HEK293 (cell line): ENCODE results near the gene TNIP1.

Experiments used
- CTCF ChIA-PET: fragments of 350-600 bp; formaldehyde crosslinking; extraction: SDS; loops from one replicate; lab custom pipeline; 2021; ENCODE audit warnings: antibody characterized with exemption; lab: Yijun Ruan, JAX
- POLR2A ChIA-PET: fragments of 300-600 bp; formaldehyde crosslinking; extraction: SDS; loops from one replicate; lab custom pipeline; 2020; ENCODE audit warnings: antibody characterized with exemption, inconsistent platforms; lab: Yijun Ruan, JAX
- H3K27ac ChIP-seq: fragments of 200-500 bp; sonication (Bioruptor generic); 2 replicates; pipeline ENCODE4 v1.5.1; 2014; ENCODE audit warnings: low read depth, low read length, control low read depth, inconsistent platforms; ENCODE audit errors: extremely low read depth
- H3K36me3 ChIP-seq, 2 experiments: fragments of 200-500 bp in 1 of 2; sonication (Bioruptor generic) in 1 of 2; 1 replicate in 1 of 2; 2 replicates in 1 of 2; pipeline ENCODE4 v1.5.1; 2014 to 2017; ENCODE audit warnings: inconsistent platforms in 2 of 2, low read length in 2 of 2; ENCODE audit not compliant: control insufficient read depth in 2 of 2, insufficient read depth in 1 of 2
- H3K4me1 ChIP-seq: fragments of 200-500 bp; sonication (Bioruptor generic); 2 replicates; pipeline ENCODE4 v1.5.1; 2014; ENCODE audit warnings: mild to moderate bottlenecking, low read length, inconsistent platforms; ENCODE audit not compliant: control insufficient read depth, insufficient read depth
- H3K4me3 ChIP-seq: 2 replicates; pipeline ENCODE4 v1.5.1; 2011; ENCODE audit warnings: low read depth, mild to moderate bottlenecking, control low read depth, low read length, moderate library complexity
- H3K9me3 ChIP-seq: fragments of 200-500 bp; sonication (Bioruptor generic); 2 replicates; pipeline ENCODE4 v1.5.1; 2014; ENCODE audit warnings: low read depth, low read length, inconsistent platforms; ENCODE audit not compliant: control insufficient read depth, insufficient read depth
- BCL11B ChIP-seq: fragments of 450-650 bp; formaldehyde crosslinking; IDR thresholded peaks from 2 replicates; pipeline ENCODE4 v1.5.1; 2016; ENCODE audit warnings: low read depth, missing biosample characterization, missing genetic modification characterization
- GLI4 ChIP-seq: fragments of 450-650 bp; formaldehyde crosslinking; IDR thresholded peaks from 2 replicates; pipeline ENCODE4 v1.5.1; 2016; ENCODE audit warnings: missing biosample characterization, missing genetic modification characterization
- HOXA7 ChIP-seq: sonication (generic); formaldehyde crosslinking; IDR thresholded peaks from 2 replicates; pipeline ENCODE4 v1.8.1; 2022; ENCODE audit warnings: missing genetic modification reagents, borderline replicate concordance
- HOXD13 ChIP-seq: sonication (generic); formaldehyde crosslinking; IDR thresholded peaks from 2 replicates; pipeline ENCODE4 v1.8.0; 2022; ENCODE audit warnings: missing genetic modification reagents, borderline replicate concordance
- PRDM10 ChIP-seq: fragments of 450-650 bp; formaldehyde crosslinking; IDR thresholded peaks from 2 replicates; pipeline ENCODE4 v1.5.1; 2016; ENCODE audit warnings: missing biosample characterization, missing genetic modification characterization
- PRDM2 ChIP-seq: fragments of 450-650 bp; formaldehyde crosslinking; IDR thresholded peaks from 2 replicates; pipeline ENCODE4 v1.5.1; 2016; ENCODE audit warnings: missing biosample characterization, missing genetic modification characterization, borderline replicate concordance
- SP3 ChIP-seq: fragments of 450-650 bp; formaldehyde crosslinking; IDR thresholded peaks from 2 replicates; pipeline ENCODE4 v1.5.1; 2016; ENCODE audit warnings: missing biosample characterization, missing genetic modification characterization
- ZFP37 ChIP-seq: fragments of 450-650 bp; formaldehyde crosslinking; IDR thresholded peaks from 2 replicates; pipeline ENCODE4 v1.5.1; 2016; ENCODE audit warnings: missing biosample characterization, missing genetic modification characterization
- ZNF121 ChIP-seq: fragments of 450-650 bp; formaldehyde crosslinking; IDR thresholded peaks from 2 replicates; pipeline ENCODE4 v1.5.1; 2016; ENCODE audit warnings: missing biosample characterization, missing genetic modification characterization
- ZNF223 ChIP-seq: fragments of 450-650 bp; formaldehyde crosslinking; IDR thresholded peaks from 2 replicates; pipeline ENCODE4 v1.5.1; 2016; ENCODE audit warnings: missing biosample characterization, missing genetic modification characterization
- ZNF266 ChIP-seq: fragments of 450-650 bp; formaldehyde crosslinking; IDR thresholded peaks from 2 replicates; pipeline ENCODE4 v1.5.1; 2016; ENCODE audit warnings: missing biosample characterization, missing genetic modification characterization, low read depth
- ZNF274 ChIP-seq, 2 experiments: fragments of 200-500 bp in 1 of 2; fragments of 450-650 bp in 1 of 2; sonication (Bioruptor generic) in 1 of 2; formaldehyde crosslinking in 1 of 2; IDR thresholded peaks; 2 replicates each; pipeline versions ENCODE4 v1.5.1 to v1.6.1; 2014 to 2016; ENCODE audit warnings: borderline replicate concordance in 1 of 2, inconsistent platforms in 1 of 2, low read length in 1 of 2, missing biosample characterization in 1 of 2, missing genetic modification characterization in 1 of 2
- ZNF558 ChIP-seq: fragments of 450-650 bp; formaldehyde crosslinking; IDR thresholded peaks from 2 replicates; pipeline ENCODE4 v1.5.1; 2016; ENCODE audit warnings: missing biosample characterization, missing genetic modification characterization
- ZNF624 ChIP-seq: fragments of 450-650 bp; formaldehyde crosslinking; IDR thresholded peaks from 2 replicates; pipeline ENCODE4 v1.5.1; 2017; ENCODE audit warnings: missing biosample characterization, missing genetic modification characterization
- ZNF837 ChIP-seq: fragments of 450-650 bp; formaldehyde crosslinking; IDR thresholded peaks from 2 replicates; pipeline ENCODE4 v1.5.1; 2016; ENCODE audit warnings: missing biosample characterization, missing genetic modification characterization
- TF ChIP-seq, protein P1 (sequence below): fragments of 450-650 bp; formaldehyde crosslinking; conservative IDR thresholded peaks from 2 replicates; pipeline ENCODE4 v1.5.1; 2016; ENCODE audit warnings: low read depth, missing biosample characterization, missing genetic modification characterization
- TF ChIP-seq, protein P2 (sequence below): fragments of 450-650 bp; formaldehyde crosslinking; IDR thresholded peaks from 2 replicates; pipeline ENCODE4 v1.5.1; 2016; ENCODE audit warnings: missing biosample characterization, missing genetic modification characterization, low read depth

The TNIP1 gene

DNA sequence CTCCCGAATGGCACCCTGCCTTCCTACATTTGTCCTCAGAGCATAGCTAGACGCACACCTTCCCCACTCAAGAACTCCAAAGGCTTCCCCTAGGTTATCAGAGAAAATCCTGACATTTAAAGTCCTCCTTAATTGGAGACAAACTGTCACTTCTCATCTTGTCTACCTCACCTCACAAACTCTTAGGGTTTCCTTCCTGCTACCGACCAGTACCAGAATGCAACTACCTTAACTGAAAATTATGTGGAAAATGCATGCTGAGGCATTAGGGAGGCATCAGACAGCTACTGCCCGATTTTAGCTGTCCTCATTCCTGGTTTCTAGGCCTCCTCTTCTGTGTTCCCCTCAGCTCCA is 17.9 kb upstream of the TNIP1 start:
- H3K9me3 ChIP-seq: no peaks in the 10 kb centered on the region
- POLR2A ChIA-PET: no interaction called here
- no peak overlapping the region for H3K27ac ChIP-seq
- CTCF ChIA-PET: interaction anchor here (2.2 to 2.5 kb wide), 2 partner anchors 17 to 47 kb away, joined by 7 to 19 read pairs; no protein-coding TSS in a partner anchor
- no peaks in the 10 kb centered on the region for H3K4me1 ChIP-seq
- TF ChIP-seq PRDM10 (no peak), ZNF223 (tag by site-specific recombination) (no peak), HOXD13 (CRISPR knock-in tag) (no peak), SP3 (tag by site-specific recombination) (no peak), ZNF837 (no peak), ZFP37 (tag by site-specific recombination) (no peak), ZNF558 (tag by site-specific recombination) (no peak), ZNF624 (tag by site-specific recombination) (no peak), ZNF121 (tag by site-specific recombination) (no peak)
- TF ChIP-seq, protein P1, sequence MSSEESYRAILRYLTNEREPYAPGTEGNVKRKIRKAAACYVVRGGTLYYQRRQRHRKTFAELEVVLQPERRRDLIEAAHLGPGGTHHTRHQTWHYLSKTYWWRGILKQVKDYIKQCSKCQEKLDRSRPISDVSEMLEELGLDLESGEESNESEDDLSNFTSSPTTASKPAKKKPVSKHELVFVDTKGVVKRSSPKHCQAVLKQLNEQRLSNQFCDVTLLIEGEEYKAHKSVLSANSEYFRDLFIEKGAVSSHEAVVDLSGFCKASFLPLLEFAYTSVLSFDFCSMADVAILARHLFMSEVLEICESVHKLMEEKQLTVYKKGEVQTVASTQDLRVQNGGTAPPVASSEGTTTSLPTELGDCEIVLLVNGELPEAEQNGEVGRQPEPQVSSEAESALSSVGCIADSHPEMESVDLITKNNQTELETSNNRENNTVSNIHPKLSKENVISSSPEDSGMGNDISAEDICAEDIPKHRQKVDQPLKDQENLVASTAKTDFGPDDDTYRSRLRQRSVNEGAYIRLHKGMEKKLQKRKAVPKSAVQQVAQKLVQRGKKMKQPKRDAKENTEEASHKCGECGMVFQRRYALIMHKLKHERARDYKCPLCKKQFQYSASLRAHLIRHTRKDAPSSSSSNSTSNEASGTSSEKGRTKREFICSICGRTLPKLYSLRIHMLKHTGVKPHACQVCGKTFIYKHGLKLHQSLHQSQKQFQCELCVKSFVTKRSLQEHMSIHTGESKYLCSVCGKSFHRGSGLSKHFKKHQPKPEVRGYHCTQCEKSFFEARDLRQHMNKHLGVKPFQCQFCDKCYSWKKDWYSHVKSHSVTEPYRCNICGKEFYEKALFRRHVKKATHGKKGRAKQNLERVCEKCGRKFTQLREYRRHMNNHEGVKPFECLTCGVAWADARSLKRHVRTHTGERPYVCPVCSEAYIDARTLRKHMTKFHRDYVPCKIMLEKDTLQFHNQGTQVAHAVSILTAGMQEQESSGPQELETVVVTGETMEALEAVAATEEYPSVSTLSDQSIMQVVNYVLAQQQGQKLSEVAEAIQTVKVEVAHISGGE (tag by site-specific recombination): no peak
- no peak overlapping the region for H3K4me3 ChIP-seq
- peaks cover 0 to 31% of the 10 kb centered on the region in 2 experiments; a peak in 2 of 3 replicates for H3K36me3 ChIP-seq

DNA sequence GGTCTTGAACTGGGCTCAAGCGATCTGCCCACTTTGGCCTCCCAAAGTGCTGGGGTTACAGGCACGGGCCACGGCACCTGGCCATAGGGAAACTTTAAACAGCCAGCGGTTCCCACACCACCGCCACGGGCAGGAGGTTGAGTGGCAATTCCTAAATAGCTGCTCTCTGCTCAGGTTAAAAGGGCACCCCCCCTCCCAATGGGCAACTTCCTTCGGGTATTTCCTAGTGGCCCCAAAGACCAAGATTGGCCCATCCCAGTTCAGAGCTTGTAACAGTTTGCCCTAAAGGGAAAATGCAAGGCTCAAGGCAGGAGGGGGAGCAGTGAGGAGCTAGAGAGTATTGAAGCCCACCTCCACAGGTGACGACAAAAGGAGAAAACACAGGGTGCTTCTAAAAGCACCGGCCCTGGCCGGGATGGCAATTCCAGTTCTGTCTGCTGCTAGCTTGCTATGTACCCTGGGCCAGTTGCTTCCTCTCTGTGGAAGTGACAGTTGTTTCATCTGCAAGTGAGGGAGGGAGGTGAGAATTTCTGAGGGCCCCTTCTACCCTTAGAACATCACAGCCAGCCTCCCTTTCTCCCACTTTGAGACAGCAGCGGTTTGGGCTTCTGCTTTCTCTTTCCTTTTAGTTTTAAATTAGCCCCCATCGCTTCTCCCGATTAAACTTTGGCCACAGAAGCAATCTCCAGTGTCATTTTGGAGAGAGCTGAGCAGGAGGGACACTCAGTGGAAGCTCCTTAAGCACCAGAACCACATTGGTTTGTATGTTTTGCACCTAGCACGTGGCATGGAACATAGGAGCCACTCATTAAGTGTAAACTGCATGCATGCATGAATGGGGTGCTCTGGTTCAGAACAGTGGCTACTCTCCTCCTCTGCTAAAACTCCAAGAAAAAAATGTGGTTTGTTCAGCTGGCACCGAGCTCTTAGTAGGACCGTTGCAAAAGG is 17.3 kb upstream of the TNIP1 start:
- Histone ChIP-seq H3K27ac (no peak overlapping the region), H3K36me3 (peaks cover 0 to 26% of the 10 kb centered on the region in 2 experiments; a peak in 2 of 3 replicates), H3K4me1 (no peaks in the 10 kb centered on the region), H3K9me3 (no peaks in the 10 kb centered on the region), H3K4me3 (no peak overlapping the region)
- ChIA-PET POLR2A (no interaction called here), CTCF (interaction anchor here (2.2 to 2.5 kb wide), 2 partner anchors 17 to 46 kb away, joined by 7 to 19 read pairs; no protein-coding TSS in a partner anchor)
- TF ChIP-seq ZNF266 (no peak), GLI4 (tag by site-specific recombination) (no peak), BCL11B (no peak), ZNF274 (IDR thresholded peaks at IDR 0.05; ENCODE audit: low read length) (no peak), ZNF274 (tag by site-specific recombination; IDR thresholded peaks at IDR 0.05; ENCODE audit: borderline replicate concordance) (no peak), PRDM2 (no peak), HOXA7 (CRISPR knock-in tag) (no peak)
- TF ChIP-seq, protein P2, sequence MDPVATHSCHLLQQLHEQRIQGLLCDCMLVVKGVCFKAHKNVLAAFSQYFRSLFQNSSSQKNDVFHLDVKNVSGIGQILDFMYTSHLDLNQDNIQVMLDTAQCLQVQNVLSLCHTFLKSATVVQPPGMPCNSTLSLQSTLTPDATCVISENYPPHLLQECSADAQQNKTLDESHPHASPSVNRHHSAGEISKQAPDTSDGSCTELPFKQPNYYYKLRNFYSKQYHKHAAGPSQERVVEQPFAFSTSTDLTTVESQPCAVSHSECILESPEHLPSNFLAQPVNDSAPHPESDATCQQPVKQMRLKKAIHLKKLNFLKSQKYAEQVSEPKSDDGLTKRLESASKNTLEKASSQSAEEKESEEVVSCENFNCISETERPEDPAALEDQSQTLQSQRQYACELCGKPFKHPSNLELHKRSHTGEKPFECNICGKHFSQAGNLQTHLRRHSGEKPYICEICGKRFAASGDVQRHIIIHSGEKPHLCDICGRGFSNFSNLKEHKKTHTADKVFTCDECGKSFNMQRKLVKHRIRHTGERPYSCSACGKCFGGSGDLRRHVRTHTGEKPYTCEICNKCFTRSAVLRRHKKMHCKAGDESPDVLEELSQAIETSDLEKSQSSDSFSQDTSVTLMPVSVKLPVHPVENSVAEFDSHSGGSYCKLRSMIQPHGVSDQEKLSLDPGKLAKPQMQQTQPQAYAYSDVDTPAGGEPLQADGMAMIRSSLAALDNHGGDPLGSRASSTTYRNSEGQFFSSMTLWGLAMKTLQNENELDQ (tag by site-specific recombination): no peak
